ENCODE data around the gene SYNGR2.

SYNGR2 gene

GRCh38 chr17:78204387-78205123, 36.2 kb downstream of the SYNGR2 start:
- no peak for DNase-seq (ENCODE audit: low spot score)

- no peak for DNase-seq (ENCODE audit: low spot score)
Measured at GRCh38 chr17:78205124-78205775, 36.9 kb downstream of the SYNGR2 start.

- no peak for DNase-seq (ENCODE audit: low spot score)
Measured at GRCh38 chr17:78206298-78206697, 37.9 kb downstream of the SYNGR2 start.

- DNase-seq (ENCODE audit: low spot score), result no peak
Measured at GRCh38 chr17:78208486-78208885, 40.1 kb downstream of the SYNGR2 start.

- no peak for DNase-seq (ENCODE audit: low spot score)
Measured at GRCh38 chr17:78210111-78210510, 41.7 kb downstream of the SYNGR2 start.

GRCh38 chr17:78211032-78211431, 42.7 kb downstream of the SYNGR2 start:
- DNase-seq (ENCODE audit: low spot score), result no peak

- DNase-seq (ENCODE audit: low spot score), result peak; percentile 91
Measured at GRCh38 chr17:78214016-78214705, 45.8 kb downstream of the SYNGR2 start, which contains the start of gene BIRC5. Gene BIRC5 (plus strand): TSS chr17:78214253. CDS start chr17:78214317, 64 bp downstream.

- no peak for DNase-seq (ENCODE audit: low spot score)
Measured at GRCh38 chr17:78214706-78215061, 46.3 kb downstream of the SYNGR2 start.

- DNase-seq (ENCODE audit: low spot score), result no peak
Measured at GRCh38 chr17:78219396-78220150, 51.2 kb downstream of the SYNGR2 start.
